T1000 (cell line): ENCODE results near the gene TEX35.
"Not testable (repeated sequence)": the region's sequence is repeated elsewhere in the genome, so short reads cannot be mapped to it uniquely, and the experiment has no call there.

Experiments
- DNase-seq: peaks from one replicate; lab custom pipeline; 2025; ENCODE audit warnings: mixed read lengths; lab: John Stamatoyannopoulos, UW

Gene TEX35

GRCh38 chr1:178541829-178542553 is 29.1 kb downstream of the TEX35 start:
- no peak for DNase-seq

DNA sequence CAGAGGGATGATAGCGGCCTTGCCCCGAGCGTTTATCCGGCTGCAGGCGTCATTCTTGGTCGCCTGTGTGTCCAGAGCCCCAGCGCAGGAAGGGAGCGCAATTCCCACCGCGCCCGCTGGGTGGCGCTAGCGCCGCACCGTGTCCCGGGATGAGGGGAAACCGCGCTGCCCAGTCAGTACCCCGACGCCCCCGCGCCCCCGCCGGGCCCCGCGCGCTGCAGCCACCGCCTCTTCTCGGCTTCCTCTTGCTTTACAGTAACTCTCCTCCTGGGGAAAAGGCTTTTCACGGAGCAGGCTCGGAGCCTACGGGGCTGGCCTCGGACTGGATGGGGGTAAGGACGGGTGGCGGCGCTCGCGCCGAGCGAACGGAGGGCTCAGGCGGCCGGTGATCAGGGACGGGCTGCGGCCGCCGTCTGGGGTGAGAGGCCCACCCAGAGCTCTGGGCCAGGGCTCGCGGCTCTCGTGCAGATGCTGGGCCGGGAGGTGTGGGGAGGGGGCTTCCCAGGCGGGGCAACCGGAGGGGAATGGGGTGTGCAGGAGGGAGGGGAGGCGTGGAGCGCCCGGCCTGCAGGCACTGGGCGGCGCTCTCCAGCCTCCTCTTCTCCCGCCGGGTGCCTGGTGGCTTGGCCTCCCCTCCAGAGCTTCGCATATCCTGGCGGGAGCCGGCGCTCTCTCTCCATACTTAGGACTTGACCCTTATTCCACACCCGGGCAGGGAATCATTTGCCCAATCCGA is 29.8 kb downstream of the TEX35 start:
- DNase-seq, result peak; percentile 95

DNA sequence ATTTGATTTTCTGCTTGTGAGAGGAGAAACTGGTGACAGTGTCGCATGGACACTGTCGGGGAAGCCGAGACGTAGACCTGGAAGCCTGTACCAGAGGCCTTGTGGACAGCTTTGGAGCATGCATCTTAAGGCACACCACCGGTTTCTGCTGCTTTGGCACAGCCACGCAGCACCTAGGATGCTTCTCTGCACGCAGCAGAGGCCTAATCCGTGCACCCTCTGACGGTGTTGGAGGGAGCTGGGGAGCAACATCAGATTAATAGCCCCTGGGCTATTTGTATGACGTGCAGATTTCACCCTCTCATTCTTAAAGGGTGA is 30.3 kb downstream of the TEX35 start:
- no peak for DNase-seq

DNA sequence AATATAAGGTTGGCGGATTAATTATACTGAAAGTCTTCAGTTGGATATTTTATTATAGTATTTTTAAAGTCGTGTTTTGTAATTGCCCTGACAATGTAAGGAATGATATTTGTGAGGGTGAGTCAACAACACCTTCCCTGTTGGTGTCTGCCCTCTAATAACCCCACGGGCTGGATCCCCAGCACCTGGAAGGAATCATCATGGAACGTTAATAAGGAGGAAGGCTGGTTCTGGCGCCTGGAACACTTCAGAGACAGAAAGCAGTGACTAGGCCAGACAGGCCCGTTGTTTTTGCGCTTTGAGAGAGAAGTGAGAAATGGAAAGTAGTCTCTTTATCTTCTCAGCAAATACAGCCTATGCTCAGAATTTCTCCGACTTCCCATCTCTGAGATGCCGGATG is 31.6 kb downstream of the TEX35 start:
- no peak for DNase-seq

- DNase-seq, result no peak
These were observed 35.2 kb downstream of the TEX35 start for GRCh38 chr1:178548108-178548507.

DNA sequence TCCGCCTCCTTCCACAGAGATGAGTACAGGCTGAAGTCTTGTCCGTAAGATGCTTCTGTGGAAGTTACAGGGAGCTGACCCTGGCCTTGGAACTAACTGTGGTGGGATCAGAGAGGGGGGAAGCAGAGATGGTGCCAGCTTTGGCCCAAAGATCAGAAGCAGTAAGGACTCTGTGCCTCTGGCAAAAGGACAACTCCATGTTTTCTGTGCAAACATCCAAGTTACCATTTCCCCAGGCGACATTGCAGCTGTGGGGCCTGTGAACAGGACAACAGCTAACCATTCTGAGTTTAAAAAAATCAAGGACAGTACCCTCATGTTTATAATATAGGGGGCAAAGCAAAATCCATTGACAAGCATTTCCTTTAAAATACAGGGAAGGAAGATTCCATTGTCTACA is 38.4 kb downstream of the TEX35 start:
- no peak for DNase-seq

DNA sequence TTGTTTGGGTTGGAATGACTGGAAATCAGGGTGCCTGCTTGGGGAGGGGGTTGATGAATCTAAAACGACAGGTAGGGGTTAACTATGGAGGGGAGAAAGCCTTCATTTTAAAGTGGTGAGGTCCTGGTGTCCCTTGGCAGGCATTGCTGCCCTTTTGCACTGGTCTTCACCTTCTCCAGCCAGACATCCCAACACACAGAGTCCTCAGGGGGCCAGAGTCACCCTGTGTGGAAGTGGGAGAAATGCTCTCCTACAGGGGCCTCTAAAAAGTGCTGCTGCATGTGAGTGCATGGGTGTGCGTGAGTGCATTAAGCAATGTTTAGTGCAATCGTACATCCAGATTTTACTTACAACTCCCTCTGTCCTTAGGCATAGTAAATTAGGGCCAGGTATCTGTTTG is 39.0 kb downstream of the TEX35 start:
- no peak for DNase-seq

GRCh38 chr1:178552856-178553255 is 39.9 kb downstream of the TEX35 start:
- no peak for DNase-seq

DNA sequence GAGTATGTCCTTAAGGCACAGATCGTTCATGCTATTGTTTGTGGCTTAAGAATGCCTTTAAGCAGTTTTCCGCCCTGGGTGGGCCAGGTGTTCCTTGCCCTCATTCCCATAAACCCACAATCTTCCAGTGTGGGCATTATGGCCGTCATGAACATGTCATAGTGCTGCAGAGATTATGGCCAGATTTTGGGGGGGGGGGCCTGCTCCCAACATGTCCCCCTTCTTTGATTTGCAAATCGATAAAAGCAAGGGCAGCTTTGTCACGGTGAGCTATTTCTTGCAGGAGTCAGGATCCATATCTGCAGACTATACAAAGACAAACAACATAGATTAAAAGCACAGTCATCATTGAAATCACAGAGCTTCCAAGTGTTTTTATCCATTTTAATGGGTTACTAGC is 41.4 kb downstream of the TEX35 start:
- DNase-seq, result not testable (repeated sequence)

DNA sequence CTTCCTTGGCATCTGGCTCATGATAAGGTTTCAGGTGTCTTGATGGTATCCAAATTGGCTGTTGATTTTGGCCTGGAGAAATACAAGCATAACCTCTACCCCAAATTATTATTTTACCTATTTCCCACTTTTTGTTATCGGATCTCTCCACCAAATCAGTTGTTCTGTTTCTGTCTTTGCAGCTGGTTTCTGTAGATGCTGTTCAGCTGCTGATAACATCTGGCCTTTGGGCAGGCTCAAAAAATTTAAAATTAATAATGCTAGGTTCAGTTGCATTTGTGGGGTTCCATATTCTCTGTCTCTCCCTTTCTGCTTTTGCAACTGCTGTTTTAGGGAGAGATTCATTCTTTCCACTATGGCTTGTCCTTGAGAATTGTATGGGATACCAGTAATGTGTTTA is 42.7 kb downstream of the TEX35 start:
- DNase-seq, result not testable (repeated sequence)

DNA sequence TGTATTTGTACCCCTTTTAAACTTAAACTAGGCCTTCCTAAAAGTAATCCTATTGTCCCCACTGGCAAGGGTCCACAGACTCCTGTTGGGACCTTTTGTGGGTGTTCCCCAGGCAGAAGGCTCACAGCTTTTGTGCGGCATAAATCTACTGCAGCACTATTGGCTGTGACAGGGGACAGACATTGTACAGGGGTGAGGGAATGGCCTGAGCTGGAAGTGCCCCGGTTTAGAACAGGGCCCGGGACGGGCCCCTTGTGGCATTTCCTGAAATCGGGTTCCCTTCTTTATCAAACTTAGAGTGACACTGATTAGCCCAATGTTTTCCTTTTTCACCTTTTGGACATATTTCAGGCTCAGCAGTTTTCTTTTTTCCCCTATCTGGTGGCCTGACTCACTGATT is 45.9 kb downstream of the TEX35 start:
- DNase-seq, result not testable (repeated sequence)

DNA sequence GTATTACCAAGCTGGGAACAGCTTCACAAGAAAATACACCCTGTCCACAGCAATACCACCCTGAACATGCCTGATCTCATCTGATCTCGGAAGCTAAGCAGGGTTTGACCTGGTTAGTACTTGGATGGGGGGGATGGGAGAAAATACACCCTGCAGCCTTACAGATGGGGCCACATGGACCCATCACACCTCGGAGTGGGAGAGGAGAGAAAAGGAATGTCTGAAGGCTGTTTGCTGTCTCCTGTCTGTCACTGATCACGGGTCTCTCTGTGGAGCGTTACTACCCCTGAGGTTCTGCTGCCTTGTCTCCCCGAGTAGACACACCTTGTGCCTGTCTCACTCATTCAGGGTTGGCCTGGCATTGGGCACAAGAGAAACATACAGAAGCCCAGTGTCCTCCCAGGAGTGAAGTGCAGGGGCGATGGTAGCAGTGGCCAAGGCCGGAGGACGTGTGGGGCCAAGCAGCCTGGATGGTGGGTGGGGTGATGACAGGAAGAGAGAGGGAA is 48.0 kb downstream of the TEX35 start:
- no peak for DNase-seq

DNA sequence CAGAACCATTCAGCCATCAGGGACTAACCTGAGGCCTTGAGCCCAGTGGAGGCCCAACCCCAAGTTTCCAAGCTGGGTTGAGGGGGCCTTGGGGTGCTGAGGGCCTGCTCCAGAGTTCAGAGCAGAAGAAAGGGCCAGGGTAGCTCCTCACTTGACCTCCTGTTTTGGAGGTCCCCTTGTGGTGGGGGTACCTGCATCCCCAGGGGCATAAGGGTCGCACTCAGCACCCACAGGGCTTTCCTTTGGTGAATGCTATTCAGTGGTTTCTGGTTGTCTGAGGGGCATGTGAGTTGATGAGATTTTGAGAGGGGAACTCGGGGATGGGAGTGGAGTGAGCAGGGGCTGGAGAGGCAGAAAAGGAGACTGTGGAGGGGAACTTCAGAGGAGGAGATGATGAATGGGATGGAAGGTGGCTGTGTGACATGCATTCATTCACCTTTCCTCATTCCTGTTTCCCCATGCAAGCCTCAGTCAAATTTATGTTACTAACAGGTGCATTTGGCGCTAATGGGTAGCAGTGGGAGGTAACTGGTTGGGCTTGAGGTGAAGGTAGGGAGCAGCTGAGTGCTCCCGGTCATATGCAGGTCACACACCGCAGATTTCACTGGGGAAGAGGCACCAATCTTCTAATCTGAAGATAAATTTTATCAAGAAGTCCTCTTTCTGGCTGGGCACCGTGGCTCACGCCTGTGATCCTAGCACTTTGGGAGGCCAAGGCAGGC is 50.4 kb downstream of the TEX35 start:
- no peak for DNase-seq

- no peak for DNase-seq
These were observed 51.3 kb downstream of the TEX35 start for GRCh38 chr1:178564086-178564782.

GRCh38 chr1:178564783-178565180 is 51.9 kb downstream of the TEX35 start:
- DNase-seq, result no peak

- DNase-seq, result no peak
These were observed 52.7 kb downstream of the TEX35 start for GRCh38 chr1:178565586-178565985.

GRCh38 chr1:178566187-178566586 is 53.3 kb downstream of the TEX35 start:
- no peak for DNase-seq

DNA sequence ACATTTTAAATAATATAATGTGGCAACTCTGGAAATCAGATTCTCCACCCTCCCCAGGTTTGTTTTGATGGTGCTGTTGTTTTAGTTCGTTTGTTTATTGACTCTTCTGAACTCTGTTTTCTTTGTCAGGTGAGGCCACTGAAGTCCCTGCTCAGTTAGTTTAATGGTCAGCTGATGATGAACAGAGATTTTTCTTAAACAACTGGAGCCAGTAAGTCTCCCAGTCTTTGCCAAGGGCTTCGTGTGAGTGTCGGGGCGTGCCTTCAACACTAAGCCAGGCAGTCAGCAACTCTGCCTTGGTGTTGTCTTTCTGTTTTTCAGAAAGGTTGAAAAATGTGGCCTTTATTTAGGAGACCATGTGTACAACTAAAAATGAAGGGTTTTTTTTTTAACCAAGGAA is 58.9 kb downstream of the TEX35 start:
- no peak for DNase-seq
